Activated T-cell treated with anti-CD3 and anti-CD28 coated beads for 24 hours (primary cell): ENCODE data around the gene ZNG1F.
"Not testable (repeated sequence)": the region's sequence is repeated elsewhere in the genome, so short reads cannot be mapped to it uniquely, and the experiment has no call there.

Experiments
- DNase-seq: peaks from one replicate; pipeline ENCODE4 v3.0.0-alpha.2; 2020; ENCODE audit warnings: low read depth

The ZNG1F gene

GRCh38 chr9:41123396-41123795 is 65.7 kb downstream of the ZNG1F start:
- DNase-seq: not testable (repeated sequence)

- DNase-seq: not testable (repeated sequence)
Observed at GRCh38 chr9:41120696-41121095, 68.4 kb downstream of the ZNG1F start.

- DNase-seq: not testable (repeated sequence)
Observed at GRCh38 chr9:41119719-41120118, 69.4 kb downstream of the ZNG1F start.

GRCh38 chr9:41119311-41119710 is 69.8 kb downstream of the ZNG1F start:
- not testable (repeated sequence) for DNase-seq

DNA sequence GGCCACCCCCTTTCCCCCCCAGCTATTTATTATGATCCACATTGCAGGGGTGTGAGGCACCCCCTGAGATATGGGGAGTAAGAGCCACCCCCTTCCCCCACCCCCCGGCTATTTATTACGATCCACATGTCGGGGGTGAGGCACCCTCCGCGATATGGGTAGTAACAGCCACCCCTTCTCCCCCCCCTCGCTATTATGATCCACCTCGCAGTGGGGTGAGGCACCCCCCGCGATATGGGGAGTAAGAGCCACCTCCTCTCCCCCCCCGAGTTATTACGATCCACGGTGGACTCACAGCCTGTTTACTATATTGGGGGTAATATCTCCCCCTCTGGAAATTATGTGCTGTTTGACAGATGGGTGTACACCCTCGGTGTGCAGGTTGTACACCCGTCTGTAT is 75.8 kb downstream of the ZNG1F start:
- DNase-seq: not testable (repeated sequence)

DNA sequence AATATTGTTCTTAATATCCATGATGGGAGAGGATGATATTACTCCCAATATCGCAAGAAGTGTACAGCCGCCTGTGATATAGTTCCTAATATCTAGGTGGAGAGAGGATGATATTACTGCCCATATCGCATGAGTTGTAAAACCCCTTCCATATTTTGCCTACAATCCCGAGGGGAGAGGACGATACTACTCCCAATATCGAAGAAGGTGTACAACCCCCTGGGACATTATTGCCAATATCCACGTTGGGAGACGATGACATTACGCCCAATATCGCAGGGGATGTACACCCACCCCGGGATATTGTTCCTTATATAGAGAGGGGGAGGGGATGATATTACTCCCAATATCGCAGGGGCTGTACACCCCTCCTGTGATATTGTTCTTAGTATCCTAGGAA is 77.7 kb downstream of the ZNG1F start:
- not testable (repeated sequence) for DNase-seq

DNA sequence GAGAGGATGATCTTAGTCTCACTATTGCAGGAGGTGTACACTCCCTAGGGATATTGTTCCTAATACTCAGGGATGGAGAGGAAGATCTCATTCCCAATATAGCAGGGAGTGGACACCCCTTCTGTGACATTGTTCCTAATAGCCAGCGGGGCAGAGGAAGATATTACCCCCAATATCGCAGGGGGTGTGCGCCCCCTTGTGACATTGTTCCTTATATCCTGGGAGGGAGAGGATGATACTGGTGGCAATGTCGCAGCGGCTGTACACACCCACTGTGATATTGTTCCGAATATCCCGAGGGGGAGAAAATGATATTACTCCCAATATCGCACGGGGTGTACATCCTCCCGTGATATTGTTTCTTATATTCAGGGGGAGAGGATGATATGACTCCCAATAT is 78.2 kb downstream of the ZNG1F start:
- DNase-seq: not testable (repeated sequence)

- not testable (repeated sequence) for DNase-seq
Observed at GRCh38 chr9:41109253-41109652, 79.9 kb downstream of the ZNG1F start.

DNA sequence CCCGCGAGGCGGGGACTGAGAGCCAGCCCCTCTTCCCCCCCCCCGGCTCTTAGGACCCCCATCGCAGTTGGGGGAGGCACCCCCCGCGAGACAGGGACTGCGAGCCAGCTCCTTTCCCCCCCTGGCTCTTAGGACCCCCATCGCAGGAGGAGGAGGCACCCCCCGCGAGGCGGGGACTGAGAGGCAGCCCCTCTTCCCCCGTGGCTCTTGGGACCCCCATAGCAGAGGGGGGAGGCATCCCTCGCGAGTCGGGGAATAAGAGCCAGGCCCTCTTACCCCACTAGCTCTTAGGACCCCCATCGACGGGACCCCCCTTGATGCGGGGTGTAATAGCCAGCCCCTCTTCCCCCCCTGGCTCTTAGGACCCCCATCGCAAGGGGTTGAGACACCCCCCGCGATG is 80.3 kb downstream of the ZNG1F start:
- DNase-seq: not testable (repeated sequence)

- DNase-seq: not testable (repeated sequence)
Observed at GRCh38 chr9:41106472-41107116, 82.5 kb downstream of the ZNG1F start.

DNA sequence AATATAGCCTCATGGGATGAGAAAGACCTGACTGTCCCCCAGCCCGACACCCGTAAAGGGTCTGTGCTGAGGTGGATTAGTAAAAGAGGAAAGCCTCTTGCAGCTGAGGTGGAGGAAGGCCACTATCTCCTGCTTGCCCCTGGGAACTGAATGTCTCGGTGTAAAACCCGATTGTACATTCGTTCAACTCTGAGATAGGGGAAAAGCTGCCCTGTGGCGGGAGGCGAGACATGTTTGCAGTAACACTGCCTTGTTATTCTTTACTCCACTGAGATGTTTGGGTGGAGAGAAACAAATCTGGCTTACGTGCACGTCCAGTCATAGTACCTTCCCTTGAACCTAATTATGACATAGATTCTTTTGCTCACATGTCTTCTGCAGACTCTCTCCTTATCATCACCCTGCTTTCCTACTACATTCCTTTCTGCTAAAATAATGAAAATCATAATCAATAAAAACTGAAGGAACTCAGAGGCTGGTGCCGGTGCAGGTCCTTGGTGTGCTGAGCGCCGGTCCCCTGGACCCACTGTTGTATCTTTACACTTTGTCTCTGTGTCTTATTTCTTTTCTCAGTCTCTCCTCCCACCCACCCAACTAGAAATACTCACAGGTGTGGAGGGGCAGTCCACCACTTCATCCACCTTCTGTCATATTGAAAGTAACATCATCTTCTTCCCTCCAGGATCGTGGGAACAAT is 83.4 kb downstream of the ZNG1F start:
- DNase-seq: not testable (repeated sequence)

GRCh38 chr9:41104542-41104941 is 84.6 kb downstream of the ZNG1F start:
- not testable (repeated sequence) for DNase-seq

- not testable (repeated sequence) for DNase-seq
Observed at GRCh38 chr9:41100508-41100907, 88.6 kb downstream of the ZNG1F start.

- not testable (repeated sequence) for DNase-seq
Observed at GRCh38 chr9:41098759-41099158, 90.4 kb downstream of the ZNG1F start.

GRCh38 chr9:41095060-41095459 is 94.1 kb downstream of the ZNG1F start:
- DNase-seq: not testable (repeated sequence)

DNA sequence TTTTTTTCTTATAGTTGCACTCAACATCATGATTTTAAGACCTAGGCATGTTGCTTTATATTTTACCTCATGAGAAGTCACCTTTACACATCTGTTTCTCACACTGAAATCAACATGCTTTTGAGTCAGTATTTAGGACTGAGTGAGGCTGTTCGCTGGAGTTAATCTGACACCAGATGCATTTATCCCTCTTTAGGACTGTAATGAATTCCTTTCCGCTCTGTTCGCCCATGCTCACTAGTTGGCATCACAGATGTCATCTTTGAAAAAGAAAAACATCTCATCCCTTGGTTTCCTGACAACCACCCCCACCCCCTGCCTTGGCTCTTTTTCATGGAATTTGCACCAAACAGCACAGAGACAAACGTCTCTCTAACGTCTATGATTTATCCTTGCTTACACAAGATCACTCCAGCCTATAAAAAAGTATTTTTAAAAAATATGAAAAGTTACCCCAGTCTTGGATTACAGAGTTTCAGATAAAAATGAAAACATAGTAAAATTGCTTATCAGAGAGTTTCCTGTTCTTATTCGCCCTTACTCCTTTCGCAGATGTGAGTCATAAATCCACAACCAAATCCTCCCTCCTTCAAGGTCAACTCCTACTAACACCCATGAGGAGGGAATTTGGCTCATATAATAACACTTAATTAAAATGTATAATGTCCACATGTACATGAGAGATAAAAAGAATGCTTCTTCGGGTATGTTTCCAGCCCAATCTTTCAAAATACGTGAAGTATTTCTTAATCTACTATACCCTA is 94.9 kb downstream of the ZNG1F start:
- not testable (repeated sequence) for DNase-seq

- not testable (repeated sequence) for DNase-seq
Observed at GRCh38 chr9:41090922-41091321, 98.2 kb downstream of the ZNG1F start.

- not testable (repeated sequence) for DNase-seq
Observed at GRCh38 chr9:41090386-41090785, 98.7 kb downstream of the ZNG1F start.

DNA sequence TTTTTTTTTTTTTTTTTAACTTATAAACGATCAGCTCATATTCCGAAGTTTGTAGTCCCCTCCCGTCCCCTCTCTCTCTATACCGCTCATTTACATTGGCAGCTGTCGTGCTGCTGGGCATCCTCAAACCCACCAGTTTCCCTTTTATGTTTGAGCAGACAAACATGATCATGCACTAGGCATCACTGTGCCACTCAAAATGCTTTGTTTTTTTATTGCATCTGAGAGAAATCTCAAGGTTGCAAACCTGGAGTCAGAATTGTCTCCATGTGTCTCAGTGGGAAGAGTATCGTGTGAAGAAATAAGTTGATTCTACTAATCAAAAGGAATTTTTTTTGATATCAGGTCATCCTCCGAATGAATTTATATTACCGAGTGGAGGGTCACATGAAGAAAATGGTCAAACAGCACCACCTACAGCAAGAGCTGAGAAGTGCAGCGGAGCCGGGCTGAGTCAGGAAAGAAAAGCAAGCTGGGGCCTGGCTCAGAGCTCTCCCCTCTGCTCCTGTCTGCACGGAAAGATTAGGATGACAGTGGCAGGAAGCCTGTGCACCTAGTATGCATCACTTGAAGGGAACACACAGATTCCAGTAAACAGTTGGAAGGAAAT is 100.6 kb downstream of the ZNG1F start:
- not testable (repeated sequence) for DNase-seq

DNA sequence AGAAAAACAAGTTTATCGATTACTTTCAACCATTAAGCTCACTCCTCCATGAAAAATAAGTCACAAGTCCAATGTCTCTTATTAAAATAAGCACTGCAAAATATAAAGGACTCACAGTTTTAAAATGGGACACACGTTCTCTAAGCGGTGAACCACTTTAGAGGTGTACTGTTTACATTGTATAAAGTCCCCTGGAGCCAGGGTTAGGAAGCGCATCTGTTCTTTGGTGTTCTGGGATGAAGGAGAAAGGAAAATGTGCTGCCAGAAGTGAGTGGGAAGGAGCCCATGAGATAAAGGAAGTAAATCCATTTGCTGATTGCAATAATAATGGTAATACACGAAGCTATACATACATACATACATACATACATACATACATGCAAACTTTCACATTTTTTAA is 101.2 kb downstream of the ZNG1F start:
- not testable (repeated sequence) for DNase-seq

DNA sequence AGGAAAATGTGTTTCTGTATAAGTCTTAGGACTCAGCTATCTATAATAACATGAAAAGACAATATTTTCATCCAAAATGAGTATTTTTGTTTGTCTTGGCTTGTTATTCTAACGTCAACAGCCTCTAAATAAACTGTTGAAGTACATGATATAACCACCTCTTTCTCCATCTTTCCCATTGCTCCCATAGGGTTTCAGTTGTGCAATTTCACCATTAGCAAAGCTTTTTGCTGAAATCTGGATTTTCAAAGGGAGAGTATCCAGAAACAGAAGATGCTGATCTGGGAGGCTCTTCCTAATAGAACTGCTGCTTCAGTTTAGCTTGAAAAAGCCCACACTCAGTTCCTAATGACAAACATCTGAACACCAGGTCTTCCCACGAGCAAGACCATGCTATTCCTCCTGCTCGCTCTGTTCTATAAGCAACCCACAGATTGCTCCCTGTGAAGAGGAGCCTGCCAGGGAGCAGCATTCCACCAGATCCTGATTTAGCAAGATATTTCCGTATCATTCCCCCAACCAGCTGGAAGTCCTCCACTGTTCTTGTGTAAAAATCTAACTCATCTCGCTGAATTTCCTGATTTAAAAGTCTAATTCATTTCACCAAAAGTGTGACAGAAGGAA is 101.8 kb downstream of the ZNG1F start:
- DNase-seq: not testable (repeated sequence)

- not testable (repeated sequence) for DNase-seq
Observed at GRCh38 chr9:41086685-41087084, 102.4 kb downstream of the ZNG1F start.
